Kidney epithelial cell (primary cell): ENCODE results near the gene MROH2A. TPM values are rescaled to one million over a fixed set of nuclear protein-coding genes. Genes with fewer than 3 reads are reported as not detected.

Source experiments
- DNase-seq: peaks from one replicate; pipeline ENCODE4 v3.0.0-alpha.2; 2010; ENCODE audit warnings: low read depth
- H3K27me3 ChIP-seq: 2 replicates; pipeline ENCODE4 v1.6.0; 2011; ENCODE audit warnings: low read length; ENCODE audit not compliant: control insufficient read depth, insufficient read depth
- H3K36me3 ChIP-seq: 2 replicates; pipeline ENCODE4 v1.5.1; 2011; ENCODE audit warnings: low read length; ENCODE audit not compliant: control insufficient read depth, insufficient read depth
- H3K4me3 ChIP-seq: 2 replicates; pipeline ENCODE4 v1.5.1; 2011; ENCODE audit warnings: low read depth, mild to moderate bottlenecking, control low read depth, low read length
- total RNA-seq: library from RNA; depleted of rRNA; stranded (reverse); fragments of >200 nt; gene quantifications from 2 replicates; pipeline ENCODE4 v1.2.3, GENCODE V29; 2015
- TF ChIP-seq, protein P1 (sequence below): IDR thresholded peaks from 2 replicates; pipeline ENCODE4 v1.5.1; 2011; ENCODE audit warnings: mild to moderate bottlenecking, moderate library complexity, low read length, control low read depth, inconsistent platforms; ENCODE audit not compliant: insufficient read depth, poor library complexity, severe bottlenecking

The MROH2A gene
- total RNA-seq, 1 donor from 2014 or later: not detected

GRCh38 chr2:233813236-233814055, 35.3 kb downstream of the MROH2A start:
- Histone ChIP-seq H3K4me3 (no peak overlapping the region), H3K27me3 (no peaks in the 10 kb centered on the region), H3K36me3 (no peaks in the 10 kb centered on the region)
- no peak for DNase-seq
- TF ChIP-seq, protein P1, sequence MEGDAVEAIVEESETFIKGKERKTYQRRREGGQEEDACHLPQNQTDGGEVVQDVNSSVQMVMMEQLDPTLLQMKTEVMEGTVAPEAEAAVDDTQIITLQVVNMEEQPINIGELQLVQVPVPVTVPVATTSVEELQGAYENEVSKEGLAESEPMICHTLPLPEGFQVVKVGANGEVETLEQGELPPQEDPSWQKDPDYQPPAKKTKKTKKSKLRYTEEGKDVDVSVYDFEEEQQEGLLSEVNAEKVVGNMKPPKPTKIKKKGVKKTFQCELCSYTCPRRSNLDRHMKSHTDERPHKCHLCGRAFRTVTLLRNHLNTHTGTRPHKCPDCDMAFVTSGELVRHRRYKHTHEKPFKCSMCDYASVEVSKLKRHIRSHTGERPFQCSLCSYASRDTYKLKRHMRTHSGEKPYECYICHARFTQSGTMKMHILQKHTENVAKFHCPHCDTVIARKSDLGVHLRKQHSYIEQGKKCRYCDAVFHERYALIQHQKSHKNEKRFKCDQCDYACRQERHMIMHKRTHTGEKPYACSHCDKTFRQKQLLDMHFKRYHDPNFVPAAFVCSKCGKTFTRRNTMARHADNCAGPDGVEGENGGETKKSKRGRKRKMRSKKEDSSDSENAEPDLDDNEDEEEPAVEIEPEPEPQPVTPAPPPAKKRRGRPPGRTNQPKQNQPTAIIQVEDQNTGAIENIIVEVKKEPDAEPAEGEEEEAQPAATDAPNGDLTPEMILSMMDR: no peak

DNA sequence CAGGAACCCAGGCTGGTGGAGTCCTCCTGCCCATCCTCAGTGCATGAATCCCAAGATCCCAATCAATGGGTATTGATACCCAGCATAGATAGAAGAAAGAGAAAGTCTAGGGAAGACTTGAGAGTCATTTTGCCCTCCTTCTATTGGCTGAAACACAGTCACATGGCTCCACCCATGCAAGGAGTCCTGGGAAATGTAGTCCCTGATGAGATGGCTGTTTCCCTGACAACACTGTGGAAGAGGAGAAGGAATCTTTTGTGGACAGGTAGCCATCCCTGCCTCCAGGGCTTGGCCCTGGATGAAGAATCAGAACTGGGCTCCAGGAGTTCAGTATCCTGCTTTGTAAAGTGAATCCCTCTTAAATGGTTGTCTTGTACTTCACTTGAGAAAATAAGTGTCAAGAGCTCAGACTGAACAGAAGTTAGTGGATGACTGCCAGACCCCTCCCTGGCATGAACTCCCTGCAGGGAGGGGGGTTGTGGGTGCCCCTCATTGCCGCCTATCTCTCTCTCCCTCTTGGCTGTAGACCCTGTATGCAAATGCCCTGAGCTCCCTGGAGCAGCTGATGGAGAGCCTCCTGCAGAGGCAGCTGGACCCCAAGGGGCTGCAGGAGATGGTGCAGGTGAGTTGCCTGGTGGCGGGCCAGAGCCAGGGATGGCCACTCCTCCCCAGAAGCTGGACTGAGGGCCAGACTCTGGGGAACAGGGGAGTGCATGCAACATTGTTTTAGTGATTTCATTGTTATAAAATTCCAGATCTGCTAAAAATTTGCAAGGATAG, 36.1 kb downstream of the MROH2A start:
- Histone ChIP-seq H3K27me3 (no peaks in the 10 kb centered on the region), H3K36me3 (no peaks in the 10 kb centered on the region), H3K4me3 (no peak overlapping the region)
- TF ChIP-seq, protein P1: no peak
- no peak for DNase-seq

DNA sequence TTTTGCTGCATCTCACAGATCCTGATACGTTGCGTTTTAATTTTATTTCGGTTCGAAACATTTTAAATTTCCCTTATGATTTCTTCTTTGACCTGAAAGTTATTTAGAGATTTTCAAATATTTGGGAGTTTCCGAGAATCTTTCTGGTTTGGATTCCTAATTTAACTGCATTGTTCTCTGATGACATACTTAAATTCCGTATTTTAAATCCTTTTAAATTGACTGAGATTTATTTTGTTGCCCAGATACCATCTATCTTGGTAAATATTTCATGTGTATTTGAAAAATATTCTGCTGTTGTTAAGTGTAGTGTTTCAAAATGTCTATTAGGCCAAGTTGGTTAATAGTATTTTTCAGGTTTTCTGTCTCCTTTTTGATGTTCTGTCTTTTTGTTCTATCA, 37.7 kb downstream of the MROH2A start:
- Histone ChIP-seq H3K4me3 (no peak overlapping the region), H3K36me3 (no peaks in the 10 kb centered on the region), H3K27me3 (no peaks in the 10 kb centered on the region)
- no peak for DNase-seq
- TF ChIP-seq, protein P1: no peak

DNA sequence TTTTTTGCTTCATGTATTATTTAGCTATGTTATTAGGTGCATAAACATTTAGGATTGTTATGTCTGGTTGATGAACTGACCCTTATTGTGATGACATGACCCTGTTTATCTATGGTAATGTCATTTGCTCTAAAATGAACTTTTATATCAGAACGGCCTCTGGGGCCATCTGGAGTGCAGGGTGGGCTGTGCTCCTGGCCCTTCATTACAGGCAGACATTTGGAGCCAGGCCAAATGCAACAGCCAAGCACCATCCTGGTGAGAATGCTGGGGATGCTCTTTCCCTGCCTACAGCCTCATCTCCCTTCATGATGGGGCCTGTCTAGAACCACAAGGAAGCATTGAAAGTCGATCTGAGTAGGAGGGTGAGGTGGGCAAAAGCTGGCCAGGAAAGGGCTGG, 38.2 kb downstream of the MROH2A start:
- Histone ChIP-seq H3K4me3 (no peak overlapping the region), H3K36me3 (no peaks in the 10 kb centered on the region), H3K27me3 (no peaks in the 10 kb centered on the region)
- DNase-seq: no peak
- TF ChIP-seq, protein P1: no peak

DNA sequence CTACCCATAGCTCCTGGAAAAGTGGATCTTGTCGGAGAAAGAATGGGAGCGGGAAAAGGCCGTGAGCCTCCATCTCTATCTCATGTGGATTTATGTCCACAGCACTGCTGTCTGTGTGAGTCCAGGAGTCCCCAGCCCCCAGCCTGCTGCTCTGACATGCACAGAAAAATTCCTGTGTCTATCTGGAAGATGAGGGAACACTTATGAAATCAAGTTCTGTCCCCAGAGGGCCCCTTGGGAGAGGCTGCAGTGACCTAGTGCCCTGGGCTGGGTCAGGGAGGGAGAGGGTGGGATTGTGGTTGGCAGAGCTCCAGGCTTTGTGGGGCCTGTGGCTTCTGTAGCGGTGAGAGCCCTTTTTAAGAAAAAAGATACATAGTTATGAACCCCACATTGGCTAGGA, 38.6 kb downstream of the MROH2A start:
- no peaks in the 10 kb centered on the region for H3K27me3 ChIP-seq

More for the DNA sequence above, 38.6 kb downstream of the MROH2A start:
- no peak for DNase-seq
- TF ChIP-seq, protein P1: no peak
- Histone ChIP-seq H3K36me3 (no peaks in the 10 kb centered on the region), H3K4me3 (no peak overlapping the region)
